ENCODE results near the gene CNPY1. TPM values are rescaled to one million over a fixed set of nuclear protein-coding genes. Genes with fewer than 3 reads are reported as not detected.
"Not testable (repeated sequence)": the region's sequence is repeated elsewhere in the genome, so short reads cannot be mapped to it uniquely, and the experiment has no call there.

Gene CNPY1
- total RNA-seq, 2 donors from 2014 or later = not detected

- no peaks in the 10 kb centered on the region for H3K9me3 Mint-ChIP-seq
- H3K27me3 Mint-ChIP-seq = peaks cover 8% of the 10 kb centered on the region
- no peaks in the 10 kb centered on the region for H3K36me3 Mint-ChIP-seq (ENCODE audit: low read depth)
- ATAC-seq (replicated peaks) = no peak
- no peak overlapping the region for H3K27ac Mint-ChIP-seq
- no peak overlapping the region for H3K4me3 Mint-ChIP-seq
- no peaks in the 10 kb centered on the region for H3K4me1 Mint-ChIP-seq
Observed at GRCh38 chr7:155569681-155570080, 23.3 kb upstream of the CNPY1 start.

GRCh38 chr7:155568842-155569494 lies 22.6 kb upstream of the CNPY1 start:
- Mint-ChIP-seq H3K27ac (no peak overlapping the region), H3K4me3 (no peak overlapping the region), H3K27me3 (peaks cover 8% of the 10 kb centered on the region), H3K36me3 (ENCODE audit: low read depth) (no peaks in the 10 kb centered on the region), H3K4me1 (no peaks in the 10 kb centered on the region), H3K9me3 (no peaks in the 10 kb centered on the region)
- no peak for ATAC-seq (replicated peaks)

- H3K36me3 Mint-ChIP-seq (ENCODE audit: low read depth) = no peaks in the 10 kb centered on the region
- no peak overlapping the region for H3K27ac Mint-ChIP-seq
- no peaks in the 10 kb centered on the region for H3K4me1 Mint-ChIP-seq
- no peak overlapping the region for H3K4me3 Mint-ChIP-seq
- H3K9me3 Mint-ChIP-seq = no peaks in the 10 kb centered on the region
- ATAC-seq (replicated peaks) = no peak
- peaks cover 8% of the 10 kb centered on the region for H3K27me3 Mint-ChIP-seq
Observed at GRCh38 chr7:155568333-155568660, 21.9 kb upstream of the CNPY1 start.

- ATAC-seq (replicated peaks) = no peak
- H3K27ac Mint-ChIP-seq = no peak overlapping the region
Observed at GRCh38 chr7:155567646-155568332, 21.4 kb upstream of the CNPY1 start.

GRCh38 chr7:155566011-155566836 lies 19.9 kb upstream of the CNPY1 start:
- Mint-ChIP-seq H3K27ac (no peak overlapping the region), H3K4me3 (no peak overlapping the region)
- no peak for ATAC-seq (replicated peaks)

More at GRCh38 chr7:155567646-155568332, 21.4 kb upstream of the CNPY1 start:
- Mint-ChIP-seq H3K4me1 (no peaks in the 10 kb centered on the region), H3K36me3 (ENCODE audit: low read depth) (no peaks in the 10 kb centered on the region), H3K27me3 (peaks cover 8% of the 10 kb centered on the region), H3K9me3 (no peaks in the 10 kb centered on the region), H3K4me3 (no peak overlapping the region)

GRCh38 chr7:155565596-155565995 lies 19.2 kb upstream of the CNPY1 start:
- Mint-ChIP-seq H3K9me3 (no peaks in the 10 kb centered on the region), H3K4me3 (no peak overlapping the region), H3K27ac (no peak overlapping the region), H3K4me1 (no peaks in the 10 kb centered on the region), H3K27me3 (peaks cover 8% of the 10 kb centered on the region), H3K36me3 (ENCODE audit: low read depth) (no peaks in the 10 kb centered on the region)
- ATAC-seq (replicated peaks) = no peak

More at GRCh38 chr7:155566011-155566836, 19.9 kb upstream of the CNPY1 start:
- Mint-ChIP-seq H3K36me3 (ENCODE audit: low read depth) (no peaks in the 10 kb centered on the region), H3K9me3 (no peaks in the 10 kb centered on the region), H3K27me3 (peaks cover 7% of the 10 kb centered on the region), H3K4me1 (no peaks in the 10 kb centered on the region)

GRCh38 chr7:155562976-155563375 lies 16.6 kb upstream of the CNPY1 start:
- not testable (repeated sequence) for H3K4me3 Mint-ChIP-seq; H3K9me3 Mint-ChIP-seq; H3K27ac Mint-ChIP-seq; ATAC-seq (replicated peaks); H3K4me1 Mint-ChIP-seq; H3K36me3 Mint-ChIP-seq (ENCODE audit: low read depth)
- H3K27me3 Mint-ChIP-seq = peaks cover 15% of the 10 kb centered on the region

GRCh38 chr7:155562106-155562505 lies 15.7 kb upstream of the CNPY1 start:
- H3K4me1 Mint-ChIP-seq = no peaks in the 10 kb centered on the region
- ATAC-seq (replicated peaks) = no peak
- no peak overlapping the region for H3K4me3 Mint-ChIP-seq
- H3K27me3 Mint-ChIP-seq = peaks cover 15% of the 10 kb centered on the region
- no peaks in the 10 kb centered on the region for H3K36me3 Mint-ChIP-seq (ENCODE audit: low read depth)
- no peak overlapping the region for H3K27ac Mint-ChIP-seq
- no peaks in the 10 kb centered on the region for H3K9me3 Mint-ChIP-seq

GRCh38 chr7:155560982-155561686 lies 14.8 kb upstream of the CNPY1 start:
- Mint-ChIP-seq H3K27ac (no peak overlapping the region), H3K9me3 (no peaks in the 10 kb centered on the region), H3K4me3 (no peak overlapping the region), H3K36me3 (ENCODE audit: low read depth) (no peaks in the 10 kb centered on the region), H3K27me3 (peaks cover 15% of the 10 kb centered on the region), H3K4me1 (no peaks in the 10 kb centered on the region)
- no peak for ATAC-seq (replicated peaks)

- H3K4me1 Mint-ChIP-seq = no peaks in the 10 kb centered on the region
Observed at GRCh38 chr7:155560196-155560885, 14.0 kb upstream of the CNPY1 start.

GRCh38 chr7:155559519-155560108 lies 13.3 kb upstream of the CNPY1 start:
- ATAC-seq (replicated peaks) = no peak
- H3K36me3 Mint-ChIP-seq (ENCODE audit: low read depth) = no peaks in the 10 kb centered on the region
- no peaks in the 10 kb centered on the region for H3K9me3 Mint-ChIP-seq
- no peak overlapping the region for H3K27ac Mint-ChIP-seq
- no peaks in the 10 kb centered on the region for H3K4me1 Mint-ChIP-seq
- peaks cover 15% of the 10 kb centered on the region for H3K27me3 Mint-ChIP-seq
- no peak overlapping the region for H3K4me3 Mint-ChIP-seq

More at GRCh38 chr7:155560196-155560885, 14.0 kb upstream of the CNPY1 start:
- Mint-ChIP-seq H3K9me3 (no peaks in the 10 kb centered on the region), H3K36me3 (ENCODE audit: low read depth) (no peaks in the 10 kb centered on the region), H3K27me3 (peaks cover 15% of the 10 kb centered on the region), H3K4me3 (no peak overlapping the region), H3K27ac (no peak overlapping the region)
- ATAC-seq (replicated peaks) = no peak

- no peak overlapping the region for H3K4me3 Mint-ChIP-seq
- no peak for ATAC-seq (replicated peaks)
- no peak overlapping the region for H3K27ac Mint-ChIP-seq
- H3K9me3 Mint-ChIP-seq = no peaks in the 10 kb centered on the region
- H3K27me3 Mint-ChIP-seq = peaks cover 18% of the 10 kb centered on the region
- no peaks in the 10 kb centered on the region for H3K4me1 Mint-ChIP-seq
- no peaks in the 10 kb centered on the region for H3K36me3 Mint-ChIP-seq (ENCODE audit: low read depth)
Observed at GRCh38 chr7:155558961-155559360, 12.6 kb upstream of the CNPY1 start.

- Mint-ChIP-seq H3K4me1 (no peaks in the 10 kb centered on the region), H3K4me3 (no peak overlapping the region), H3K27me3 (peaks cover 18% of the 10 kb centered on the region), H3K27ac (no peak overlapping the region), H3K36me3 (ENCODE audit: low read depth) (no peaks in the 10 kb centered on the region), H3K9me3 (no peaks in the 10 kb centered on the region)
- ATAC-seq (replicated peaks) = no peak
Observed at GRCh38 chr7:155558351-155558750, 12.0 kb upstream of the CNPY1 start.
